ENCODE data around the gene JARID2. TPM values are rescaled to one million over a fixed set of nuclear protein-coding genes. Genes with fewer than 3 reads are reported as not detected.

Gene JARID2
- total and polyA plus RNA-seq, 3 experiments from 2014 or later, result 12.0 to 25.5 (median 25.0) TPM

GRCh38 chr6:15386756-15387112 is 140.9 kb downstream of the JARID2 start:
- POLR2A ChIA-PET, result no interaction called here
- no peak for DNase-seq
- Histone ChIP-seq H3K4me3 (ENCODE audit: low read length) (no peak overlapping the region), H3K4me1 (ENCODE audit: insufficient read depth, low read length) (peaks cover 42% of the 10 kb centered on the region), H3K36me3 (ENCODE audit: insufficient read depth, low read length) (no peaks in the 10 kb centered on the region), H3K27me3 (ENCODE audit: insufficient read depth, low read length, poor library complexity, severe bottlenecking) (no peaks in the 10 kb centered on the region), H3K27ac (ENCODE audit: low read depth, low read length) (no peak overlapping the region), H3K9me3 (ENCODE audit: low read length) (no peaks in the 10 kb centered on the region)
- peak overlapping the region in 1 of 7 donors; percentile 6 for H3K4me3 Mint-ChIP-seq
- peaks cover 0 to 3% (median 0%) of the 10 kb centered on the region in 3 donors for H3K36me3 Mint-ChIP-seq
- H3K27ac Mint-ChIP-seq, result peak overlapping the region in 2 of 8 donors; percentile 51 to 66
- peaks cover 58 to 90% (median 86%) of the 10 kb centered on the region in 3 donors for H3K4me1 Mint-ChIP-seq
- H3K27me3 Mint-ChIP-seq, result no peaks in the 10 kb centered on the region
- no peaks in the 10 kb centered on the region for H3K9me3 Mint-ChIP-seq
- CTCF ChIA-PET, result interaction anchor here (1.3 kb wide), 1 partner anchor 1176 kb away, joined by 3 read pairs; no protein-coding TSS in a partner anchor

- Histone ChIP-seq H3K36me3 (ENCODE audit: insufficient read depth, low read length) (no peaks in the 10 kb centered on the region), H3K9me3 (ENCODE audit: low read length) (no peaks in the 10 kb centered on the region), H3K27ac (ENCODE audit: low read depth, low read length) (no peak overlapping the region), H3K4me3 (ENCODE audit: low read length) (no peak overlapping the region), H3K4me1 (ENCODE audit: insufficient read depth, low read length) (peaks cover 42% of the 10 kb centered on the region), H3K27me3 (ENCODE audit: insufficient read depth, low read length, poor library complexity, severe bottlenecking) (no peaks in the 10 kb centered on the region)
- H3K4me1 Mint-ChIP-seq, result peaks cover 58 to 88% (median 84%) of the 10 kb centered on the region in 3 donors
- ChIA-PET CTCF (interaction anchor here (1.3 kb wide), 1 partner anchor 1177 kb away, joined by 3 read pairs; no protein-coding TSS in a partner anchor), POLR2A (no interaction called here)
- H3K27me3 Mint-ChIP-seq, result no peaks in the 10 kb centered on the region
- peaks cover 0 to 3% (median 0%) of the 10 kb centered on the region in 3 donors for H3K36me3 Mint-ChIP-seq
- H3K27ac Mint-ChIP-seq, result peak overlapping the region in 3 of 8 donors; percentile 3 to 58 (median 52)
- H3K4me3 Mint-ChIP-seq, result peak overlapping the region in 1 of 7 donors; percentile 6
- no peaks in the 10 kb centered on the region for H3K9me3 Mint-ChIP-seq
- no peak for DNase-seq
Observed at GRCh38 chr6:15387118-15387517, 141.2 kb downstream of the JARID2 start.

- H3K27ac ChIP-seq (ENCODE audit: low read depth, low read length), result no peak overlapping the region
- H3K4me3 Mint-ChIP-seq, result no peak overlapping the region
- H3K9me3 ChIP-seq (ENCODE audit: low read length), result no peaks in the 10 kb centered on the region
- no peaks in the 10 kb centered on the region for H3K36me3 ChIP-seq (ENCODE audit: insufficient read depth, low read length)
- H3K27me3 Mint-ChIP-seq, result no peaks in the 10 kb centered on the region
- ChIA-PET CTCF (interaction anchor here (0.9 to 1.3 kb wide), 3 partner anchors 10 to 134 kb away, joined by 3 to 4 read pairs (median 3); no protein-coding TSS in a partner anchor), POLR2A (no interaction called here)
- H3K4me1 ChIP-seq (ENCODE audit: insufficient read depth, low read length), result peaks cover 42% of the 10 kb centered on the region
- peak overlapping the region in 5 of 8 donors; percentile 4 to 57 (median 35) for H3K27ac Mint-ChIP-seq
- no peaks in the 10 kb centered on the region for H3K9me3 Mint-ChIP-seq
- no peak for DNase-seq
- peaks cover 60 to 83% (median 78%) of the 10 kb centered on the region in 3 donors for H3K4me1 Mint-ChIP-seq
- peaks cover 0 to 10% (median 8%) of the 10 kb centered on the region in 3 donors for H3K36me3 Mint-ChIP-seq
- no peaks in the 10 kb centered on the region for H3K27me3 ChIP-seq (ENCODE audit: insufficient read depth, low read length, poor library complexity, severe bottlenecking)
- H3K4me3 ChIP-seq (ENCODE audit: low read length), result no peak overlapping the region
Observed at GRCh38 chr6:15389084-15389764, 143.4 kb downstream of the JARID2 start.

GRCh38 chr6:15389765-15390723 is 144.2 kb downstream of the JARID2 start:
- Histone ChIP-seq H3K27ac (ENCODE audit: low read depth, low read length) (no peak overlapping the region), H3K4me1 (ENCODE audit: insufficient read depth, low read length) (peaks cover 36% of the 10 kb centered on the region), H3K9me3 (ENCODE audit: low read length) (no peaks in the 10 kb centered on the region), H3K4me3 (ENCODE audit: low read length) (no peak overlapping the region), H3K27me3 (ENCODE audit: insufficient read depth, low read length, poor library complexity, severe bottlenecking) (no peaks in the 10 kb centered on the region), H3K36me3 (ENCODE audit: insufficient read depth, low read length) (no peaks in the 10 kb centered on the region)
- H3K27ac Mint-ChIP-seq, result peak overlapping the region in 4 of 8 donors; percentile 4 to 57 (median 28)
- H3K4me3 Mint-ChIP-seq, result no peak overlapping the region
- H3K4me1 Mint-ChIP-seq, result peaks cover 57 to 82% (median 77%) of the 10 kb centered on the region in 3 donors
- no peaks in the 10 kb centered on the region for H3K27me3 Mint-ChIP-seq
- peaks cover 0 to 9% (median 8%) of the 10 kb centered on the region in 3 donors for H3K36me3 Mint-ChIP-seq
- ChIA-PET CTCF (interaction anchor here (0.9 to 1.7 kb wide), 4 partner anchors 10 to 134 kb away, joined by 3 to 4 read pairs (median 3); no protein-coding TSS in a partner anchor), POLR2A (interaction anchor here (0.6 kb wide), 1 partner anchor 159 kb away, joined by 3 read pairs; no protein-coding TSS in a partner anchor)
- H3K9me3 Mint-ChIP-seq, result no peaks in the 10 kb centered on the region
- DNase-seq, result peak in 1 of 5 donors; percentile 46

GRCh38 chr6:15391500-15391899 is 145.6 kb downstream of the JARID2 start:
- H3K36me3 Mint-ChIP-seq, result peaks cover 0 to 8% (median 8%) of the 10 kb centered on the region in 3 donors
- H3K27ac Mint-ChIP-seq, result peak overlapping the region in 3 of 8 donors; percentile 6 to 43 (median 19)
- ChIA-PET POLR2A (no interaction called here), CTCF (interaction anchor here (1.2 to 1.7 kb wide), 2 partner anchors 9 to 30 kb away, joined by 3 to 4 read pairs; no protein-coding TSS in a partner anchor)
- peak overlapping the region in 1 of 7 donors; percentile 12 for H3K4me3 Mint-ChIP-seq
- H3K27ac ChIP-seq (ENCODE audit: low read depth, low read length), result no peak overlapping the region
- no peaks in the 10 kb centered on the region for H3K36me3 ChIP-seq (ENCODE audit: insufficient read depth, low read length)
- no peak overlapping the region for H3K4me3 ChIP-seq (ENCODE audit: low read length)
- DNase-seq, result no peak
- H3K4me1 ChIP-seq (ENCODE audit: insufficient read depth, low read length), result peaks cover 31% of the 10 kb centered on the region
- H3K4me1 Mint-ChIP-seq, result peaks cover 50 to 70% (median 67%) of the 10 kb centered on the region in 3 donors
- H3K9me3 Mint-ChIP-seq, result no peaks in the 10 kb centered on the region
- H3K27me3 Mint-ChIP-seq, result no peaks in the 10 kb centered on the region
- H3K27me3 ChIP-seq (ENCODE audit: insufficient read depth, low read length, poor library complexity, severe bottlenecking), result no peaks in the 10 kb centered on the region
- H3K9me3 ChIP-seq (ENCODE audit: low read length), result no peaks in the 10 kb centered on the region

GRCh38 chr6:15392182-15392581 is 146.3 kb downstream of the JARID2 start:
- peak overlapping the region in 1 of 8 donors; percentile 79 for H3K27ac Mint-ChIP-seq
- no peak overlapping the region for H3K4me3 Mint-ChIP-seq
- H3K9me3 ChIP-seq (ENCODE audit: low read length), result no peaks in the 10 kb centered on the region
- peaks cover 28% of the 10 kb centered on the region for H3K4me1 ChIP-seq (ENCODE audit: insufficient read depth, low read length)
- POLR2A ChIA-PET, result interaction anchor here (0.6 kb wide), 1 partner anchor 30 kb away, joined by 7 read pairs; no protein-coding TSS in a partner anchor
- no peak overlapping the region for H3K4me3 ChIP-seq (ENCODE audit: low read length)
- peaks cover 45 to 69% (median 66%) of the 10 kb centered on the region in 3 donors for H3K4me1 Mint-ChIP-seq
- no peak for DNase-seq
- H3K36me3 ChIP-seq (ENCODE audit: insufficient read depth, low read length), result no peaks in the 10 kb centered on the region
- H3K36me3 Mint-ChIP-seq, result peaks cover 0 to 8% (median 8%) of the 10 kb centered on the region in 3 donors
- H3K9me3 Mint-ChIP-seq, result no peaks in the 10 kb centered on the region
- no peak overlapping the region for H3K27ac ChIP-seq (ENCODE audit: low read depth, low read length)
- no peaks in the 10 kb centered on the region for H3K27me3 ChIP-seq (ENCODE audit: insufficient read depth, low read length, poor library complexity, severe bottlenecking)
- CTCF ChIA-PET, result no interaction called here
- H3K27me3 Mint-ChIP-seq, result no peaks in the 10 kb centered on the region

- POLR2A ChIA-PET, result no interaction called here
- Mint-ChIP-seq H3K9me3 (no peaks in the 10 kb centered on the region), H3K27ac (no peak overlapping the region), H3K4me1 (peaks cover 48 to 69% (median 68%) of the 10 kb centered on the region in 3 donors), H3K4me3 (no peak overlapping the region), H3K27me3 (no peaks in the 10 kb centered on the region), H3K36me3 (peaks cover 0 to 8% (median 8%) of the 10 kb centered on the region in 3 donors)
- Histone ChIP-seq H3K27me3 (ENCODE audit: insufficient read depth, low read length, poor library complexity, severe bottlenecking) (no peaks in the 10 kb centered on the region), H3K9me3 (ENCODE audit: low read length) (no peaks in the 10 kb centered on the region), H3K4me3 (ENCODE audit: low read length) (no peak overlapping the region), H3K4me1 (ENCODE audit: insufficient read depth, low read length) (peaks cover 30% of the 10 kb centered on the region), H3K36me3 (ENCODE audit: insufficient read depth, low read length) (no peaks in the 10 kb centered on the region), H3K27ac (ENCODE audit: low read depth, low read length) (no peak overlapping the region)
- CTCF ChIA-PET, result no interaction called here
- DNase-seq, result no peak
Observed at GRCh38 chr6:15393605-15394004, 147.7 kb downstream of the JARID2 start.
